ENCODE data around the gene STARD13.

GRCh38 chr13:33303855-33304597, 18.5 kb upstream of the STARD13 start:
- TF ChIP-seq CTCF (conservative IDR thresholded peaks at IDR 0.05; ENCODE audit: low read depth, low read length) (no peak), EZH2 (IDR thresholded peaks at IDR 0.05; ENCODE audit: low read length, unreplicated experiment) (no peak)
